ENCODE data around the gene ZHX3. TPM values are rescaled to one million over a fixed set of nuclear protein-coding genes. Genes with fewer than 3 reads are reported as not detected.

ZHX3 gene
- total and polyA plus RNA-seq, 9 of the 15 experiments (the other 6 are each of a cell fraction or from before 2014, with no cell fraction given): 0.80 to 14.6 (median 4.9) TPM

DNA sequence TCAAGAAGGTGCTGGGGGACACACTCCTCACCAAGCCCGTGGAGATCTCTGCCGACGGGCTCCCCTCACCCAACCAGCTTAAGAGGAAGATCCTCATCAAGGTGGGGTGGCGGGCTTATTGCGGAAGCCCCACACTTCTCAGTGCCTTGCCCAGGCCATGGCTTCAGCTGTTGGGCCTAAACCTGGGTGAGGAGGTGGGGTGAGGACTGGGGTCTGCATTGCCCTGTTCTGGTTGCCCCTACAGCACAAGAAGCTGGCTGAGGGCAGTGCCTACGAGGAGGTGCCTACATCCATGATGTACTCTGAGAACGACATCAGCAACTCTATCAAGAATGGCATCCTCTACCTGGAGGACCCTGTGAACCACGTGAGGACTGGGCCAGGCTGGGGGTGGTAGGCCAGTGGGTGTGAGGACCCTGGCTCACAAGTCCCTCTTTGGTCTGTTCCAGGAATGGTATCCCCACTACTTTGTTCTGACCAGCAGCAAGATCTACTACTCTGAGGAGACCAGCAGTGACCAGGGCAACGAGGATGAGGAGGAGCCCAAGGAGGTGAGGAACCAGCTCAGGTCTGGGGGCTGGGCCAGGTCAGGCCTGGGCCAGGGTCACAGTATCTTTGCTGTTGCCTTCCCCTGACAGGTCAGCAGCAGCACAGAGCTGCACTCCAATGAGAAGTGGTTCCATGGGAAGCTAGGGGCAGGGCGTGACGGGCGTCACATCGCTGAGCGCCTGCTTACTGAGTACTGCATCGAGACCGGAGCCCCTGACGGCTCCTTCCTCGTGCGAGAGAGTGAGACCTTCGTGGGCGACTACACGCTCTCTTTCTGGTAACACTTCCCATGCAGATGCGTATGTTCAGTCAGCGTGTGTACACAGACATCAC is 152.3 kb downstream of the ZHX3 start (continued):
- TF ChIP-seq GTF2A2 (tag; IDR thresholded peaks at IDR 0.05) (no peak), PHF21A (IDR thresholded peaks at IDR 0.05; ENCODE audit: borderline replicate concordance, low read depth) (no peak), FOXK1 (CRISPR knock-in tag; IDR thresholded peaks at IDR 0.05; ENCODE audit: borderline replicate concordance) (no peak), CBX5 (IDR thresholded peaks at IDR 0.05; ENCODE audit: borderline replicate concordance, low read depth) (no peak), NFIC (IDR thresholded peaks at IDR 0.05) (no peak), ZBED1 (IDR thresholded peaks at IDR 0.05) (no peak), PHB2 (IDR thresholded peaks at IDR 0.05; ENCODE audit: low read depth) (no peak)
- TF ChIP-seq, protein P1, sequence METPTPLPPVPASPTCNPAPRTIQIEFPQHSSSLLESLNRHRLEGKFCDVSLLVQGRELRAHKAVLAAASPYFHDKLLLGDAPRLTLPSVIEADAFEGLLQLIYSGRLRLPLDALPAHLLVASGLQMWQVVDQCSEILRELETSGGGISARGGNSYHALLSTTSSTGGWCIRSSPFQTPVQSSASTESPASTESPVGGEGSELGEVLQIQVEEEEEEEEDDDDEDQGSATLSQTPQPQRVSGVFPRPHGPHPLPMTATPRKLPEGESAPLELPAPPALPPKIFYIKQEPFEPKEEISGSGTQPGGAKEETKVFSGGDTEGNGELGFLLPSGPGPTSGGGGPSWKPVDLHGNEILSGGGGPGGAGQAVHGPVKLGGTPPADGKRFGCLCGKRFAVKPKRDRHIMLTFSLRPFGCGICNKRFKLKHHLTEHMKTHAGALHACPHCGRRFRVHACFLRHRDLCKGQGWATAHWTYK (CRISPR knock-in tag; IDR thresholded peaks at IDR 0.05): no peak

DNA sequence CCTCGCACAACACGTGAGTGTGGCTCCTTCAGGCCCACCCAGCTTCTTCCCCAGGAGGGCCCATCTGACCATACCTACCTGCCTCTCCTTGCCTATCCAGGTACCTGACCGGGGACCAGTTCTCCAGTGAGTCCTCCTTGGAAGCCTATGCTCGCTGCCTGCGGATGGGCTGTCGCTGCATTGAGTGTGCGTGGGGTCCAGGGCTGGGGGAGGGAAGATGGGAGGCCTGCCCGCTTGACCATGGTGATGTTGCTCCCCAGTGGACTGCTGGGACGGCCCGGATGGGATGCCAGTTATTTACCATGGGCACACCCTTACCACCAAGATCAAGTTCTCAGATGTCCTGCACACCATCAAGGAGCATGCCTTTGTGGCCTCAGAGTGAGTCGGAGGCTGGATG is 153.7 kb downstream of the ZHX3 start:
- no peak overlapping the region for H2AFZ ChIP-seq (ENCODE audit: low read depth, low read length)
- H4K20me1 ChIP-seq (replicated peaks; ENCODE audit: control insufficient read depth, insufficient read depth, low read length): peaks cover 8% of the 10 kb centered on the region
- no peak overlapping the region for H3K4me3 ChIP-seq
- CTCF ChIA-PET (ENCODE audit: low intra/inter-chr PET ratio): no interaction called here
- no peak overlapping the region for H3K4me2 ChIP-seq (ENCODE audit: insufficient read depth, low read length)
- H3K36me3 ChIP-seq (ENCODE audit: control insufficient read depth, insufficient read depth, low read length): peaks cover 74% of the 10 kb centered on the region; the same call in 2 of the 3 replicates
- FAIRE-seq (no peak), ATAC-seq (no peak), DNase-seq (ENCODE audit: extremely low read depth in 1 of 4, low spot score in 3 of 4) (no peak)
- POLR2A ChIA-PET: interaction anchor here (0.5 kb wide), 1 partner anchor 103 kb away, joined by 3 read pairs; no protein-coding TSS in a partner anchor
- H3K9me3 ChIP-seq (replicated peaks; ENCODE audit: control insufficient read depth, insufficient read depth, low read depth, low read length): no peaks in the 10 kb centered on the region
- no peak overlapping the region for H3K9ac ChIP-seq (ENCODE audit: insufficient read depth in 1 of 2, low read depth in 2 of 2, low read length in 2 of 2)
- 91% methylated on average over 11 of the region's 11 CpGs for WGBS (ENCODE audit: insufficient coverage, low coverage, missing lambda C conversion rate)
- peaks cover 9% of the 10 kb centered on the region for H3K9me1 ChIP-seq (ENCODE audit: control insufficient read depth, insufficient read depth, low read length)
- peaks cover 0 to 10% of the 10 kb centered on the region in 2 experiments; a peak in 3 of 5 replicates for H3K4me1 ChIP-seq (replicated peaks in 1 of 2; ENCODE audit: control insufficient read depth in 2 of 2, insufficient read depth in 2 of 2, low read length in 2 of 2)
- no peaks in the 10 kb centered on the region; the same call in 2 of the 3 replicates for H3K79me2 ChIP-seq (ENCODE audit: control insufficient read depth, insufficient read depth, low read length)
- H3K27me3 ChIP-seq (ENCODE audit: control insufficient read depth in 2 of 2, insufficient read depth in 2 of 2, low read length in 2 of 2): no peaks in the 10 kb centered on the region
- BruUV-seq (replicated peaks): no TSS peak
- H3K27ac ChIP-seq (ENCODE audit: extremely low read depth, low read depth, low read length): no peak overlapping the region
- intact Hi-C loops (cut with micrococcal nuclease) (no loop called here), in situ Hi-C loops (cut with MboI) (no loop called here)
- TF ChIP-seq ILF3 (IDR thresholded peaks at IDR 0.05; ENCODE audit: borderline replicate concordance) (no peak), CHCHD3 (CRISPR knock-in tag; IDR thresholded peaks at IDR 0.05) (no peak), PRMT5 (CRISPR knock-in tag; IDR thresholded peaks at IDR 0.05) (no peak), ZNF143 (CRISPR knock-in tag; IDR thresholded peaks at IDR 0.05) (no peak), ZNF551 (CRISPR knock-in tag; IDR thresholded peaks at IDR 0.05) (no peak), CHD2 (IDR thresholded peaks at IDR 0.05; ENCODE audit: low read depth, low read length) (no peak)
- TF ChIP-seq, protein P2, sequence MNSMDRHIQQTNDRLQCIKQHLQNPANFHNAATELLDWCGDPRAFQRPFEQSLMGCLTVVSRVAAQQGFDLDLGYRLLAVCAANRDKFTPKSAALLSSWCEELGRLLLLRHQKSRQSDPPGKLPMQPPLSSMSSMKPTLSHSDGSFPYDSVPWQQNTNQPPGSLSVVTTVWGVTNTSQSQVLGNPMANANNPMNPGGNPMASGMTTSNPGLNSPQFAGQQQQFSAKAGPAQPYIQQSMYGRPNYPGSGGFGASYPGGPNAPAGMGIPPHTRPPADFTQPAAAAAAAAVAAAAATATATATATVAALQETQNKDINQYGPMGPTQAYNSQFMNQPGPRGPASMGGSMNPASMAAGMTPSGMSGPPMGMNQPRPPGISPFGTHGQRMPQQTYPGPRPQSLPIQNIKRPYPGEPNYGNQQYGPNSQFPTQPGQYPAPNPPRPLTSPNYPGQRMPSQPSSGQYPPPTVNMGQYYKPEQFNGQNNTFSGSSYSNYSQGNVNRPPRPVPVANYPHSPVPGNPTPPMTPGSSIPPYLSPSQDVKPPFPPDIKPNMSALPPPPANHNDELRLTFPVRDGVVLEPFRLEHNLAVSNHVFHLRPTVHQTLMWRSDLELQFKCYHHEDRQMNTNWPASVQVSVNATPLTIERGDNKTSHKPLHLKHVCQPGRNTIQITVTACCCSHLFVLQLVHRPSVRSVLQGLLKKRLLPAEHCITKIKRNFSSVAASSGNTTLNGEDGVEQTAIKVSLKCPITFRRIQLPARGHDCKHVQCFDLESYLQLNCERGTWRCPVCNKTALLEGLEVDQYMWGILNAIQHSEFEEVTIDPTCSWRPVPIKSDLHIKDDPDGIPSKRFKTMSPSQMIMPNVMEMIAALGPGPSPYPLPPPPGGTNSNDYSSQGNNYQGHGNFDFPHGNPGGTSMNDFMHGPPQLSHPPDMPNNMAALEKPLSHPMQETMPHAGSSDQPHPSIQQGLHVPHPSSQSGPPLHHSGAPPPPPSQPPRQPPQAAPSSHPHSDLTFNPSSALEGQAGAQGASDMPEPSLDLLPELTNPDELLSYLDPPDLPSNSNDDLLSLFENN (IDR thresholded peaks at IDR 0.05; ENCODE audit: low read depth in 2 of 2, low read length in 2 of 2): no peak
- TF ChIP-seq, protein P3, sequence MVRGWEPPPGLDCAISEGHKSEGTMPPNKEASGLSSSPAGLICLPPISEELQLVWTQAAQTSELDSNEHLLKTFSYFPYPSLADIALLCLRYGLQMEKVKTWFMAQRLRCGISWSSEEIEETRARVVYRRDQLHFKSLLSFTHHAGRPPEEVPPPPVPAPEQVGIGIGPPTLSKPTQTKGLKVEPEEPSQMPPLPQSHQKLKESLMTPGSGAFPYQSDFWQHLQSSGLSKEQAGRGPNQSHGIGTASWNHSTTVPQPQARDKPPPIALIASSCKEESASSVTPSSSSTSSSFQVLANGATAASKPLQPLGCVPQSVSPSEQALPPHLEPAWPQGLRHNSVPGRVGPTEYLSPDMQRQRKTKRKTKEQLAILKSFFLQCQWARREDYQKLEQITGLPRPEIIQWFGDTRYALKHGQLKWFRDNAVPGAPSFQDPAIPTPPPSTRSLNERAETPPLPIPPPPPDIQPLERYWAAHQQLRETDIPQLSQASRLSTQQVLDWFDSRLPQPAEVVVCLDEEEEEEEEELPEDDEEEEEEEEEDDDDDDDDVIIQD (CRISPR knock-in tag; IDR thresholded peaks at IDR 0.05): no peak
